Prostate gland (tissue), 2 donors: ENCODE measurements around the gene EIF3D. TPM values are rescaled to one million over a fixed set of nuclear protein-coding genes. Genes with fewer than 3 reads are reported as not detected.

Source experiments
- DNase-seq: peaks from one replicate; pipeline ENCODE4 v3.0.0-alpha.2; 2019; ENCODE audit warnings: low spot score
- H3K27ac ChIP-seq, 2 donors: fragments of 200-600 bp; sonication (generic); 2 replicates each; pipeline ENCODE4 v1.5.1; 2017 to 2019
- H3K27me3 ChIP-seq: fragments of 200-600 bp; sonication (generic); replicated peaks from 2 replicates; pipeline ENCODE4 v1.5.1; 2019; ENCODE audit not compliant: insufficient read depth
- H3K36me3 ChIP-seq, 2 donors: fragments of 200-600 bp; sonication (generic); 1 replicate in 1 of 2; 2 replicates in 1 of 2; pipeline versions ENCODE4 v1.5.1 to v1.8.1; 2017 to 2019
- H3K4me1 ChIP-seq: fragments of 200-600 bp; sonication (generic); replicated peaks from 2 replicates; pipeline ENCODE4 v1.5.1; 2019
- H3K4me3 ChIP-seq, 2 donors: fragments of 200-600 bp; sonication (generic); 2 replicates each; pipeline ENCODE4 v1.5.1; 2017 to 2019
- H3K9me3 ChIP-seq: fragments of 200-600 bp; sonication (generic); 2 replicates; pipeline ENCODE4 v1.5.1; 2017
- POLR2A ChIP-seq: fragments of 450-650 bp; IDR thresholded peaks from one replicate; pipeline ENCODE4 v1.6.1; 2016; ENCODE audit warnings: antibody characterized with exemption, mild to moderate bottlenecking
- POLR2AphosphoS5 ChIP-seq: sonication (generic); formaldehyde crosslinking; IDR thresholded peaks from one replicate; pipeline ENCODE4 v1.6.1; 2017; ENCODE audit warnings: antibody characterized with exemption
- WGBS: methylation state at CpG from one replicate; pipeline ENCODE4 v1.1.5; 2018; 5-methylcytosine and 5-hydroxymethylcytosine counted together
- intact Hi-C: fragments of 100-400 bp; cut with DNase I; formaldehyde crosslinking; loops from one replicate; pipeline ENCODE4 v1.14.2; 2022
- total RNA-seq, 2 donors: library from RNA; depleted of rRNA; stranded (reverse); fragments of >200 nt; gene quantifications; one replicate each; pipeline ENCODE4 v1.1.0, GENCODE V29; 2016
- TF ChIP-seq, protein P1 (sequence below), 4 experiments: fragments of 200-600 bp in 2 of 4; fragments of 450-650 bp in 2 of 4; sonication (generic) in 2 of 4; IDR thresholded peaks; 1 replicate in 3 of 4; 2 replicates in 1 of 4; pipeline ENCODE4 v1.5.1; 2016 to 2019; ENCODE audit warnings: antibody characterized with exemption in 4 of 4, mild to moderate bottlenecking in 2 of 4, moderate library complexity in 2 of 4

Gene EIF3D
- total RNA-seq, 2 donors from 2014 or later, result 241 to 364 TPM

DNA sequence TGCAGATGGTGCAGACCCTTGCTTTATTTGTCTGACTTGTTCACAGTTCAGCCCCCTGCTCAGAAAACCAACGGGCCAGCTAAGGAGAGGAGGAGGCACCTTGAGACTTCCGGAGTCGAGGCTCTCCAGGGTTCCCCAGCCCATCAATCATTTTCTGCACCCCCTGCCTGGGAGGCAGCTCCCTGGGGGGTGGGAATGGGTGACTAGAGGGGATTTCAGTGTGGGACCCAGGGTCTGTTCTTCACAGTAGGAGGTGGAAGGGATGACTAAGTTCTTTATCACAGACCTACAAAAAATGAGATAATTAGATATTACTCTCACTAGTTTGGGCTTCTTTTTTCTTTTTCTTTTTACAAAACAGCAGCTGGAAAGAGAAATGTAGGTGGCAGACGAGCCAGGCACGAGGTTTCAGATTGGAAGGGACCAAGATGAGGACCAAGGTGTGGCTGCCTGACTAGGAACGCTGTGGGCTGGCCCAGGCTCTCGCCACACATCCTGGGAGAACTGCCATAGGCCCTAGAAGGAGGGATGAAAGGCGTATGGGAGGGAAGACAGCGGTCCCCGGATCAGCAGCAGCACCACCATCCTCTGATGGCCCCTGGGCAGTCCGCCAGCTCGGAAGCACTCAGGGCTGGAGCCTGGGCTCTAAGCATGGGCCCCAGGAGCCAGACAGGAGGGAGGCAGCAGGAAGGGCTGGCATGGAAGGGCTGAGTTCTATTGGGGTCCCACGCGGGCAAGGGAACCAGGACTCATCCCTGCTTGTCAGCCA lies 61.7 kb downstream of the EIF3D start:
- 55% methylated on average over 14 of the region's 14 CpGs for WGBS
- no peaks in the 10 kb centered on the region for H3K27me3 ChIP-seq
- no peak overlapping the region for H3K4me3 ChIP-seq
- peak overlapping the region; percentile 82 for H3K27ac ChIP-seq
- DNase-seq, result no peak
- TF ChIP-seq POLR2A (no peak), POLR2AphosphoS5 (no peak)
- TF ChIP-seq, protein P1, sequence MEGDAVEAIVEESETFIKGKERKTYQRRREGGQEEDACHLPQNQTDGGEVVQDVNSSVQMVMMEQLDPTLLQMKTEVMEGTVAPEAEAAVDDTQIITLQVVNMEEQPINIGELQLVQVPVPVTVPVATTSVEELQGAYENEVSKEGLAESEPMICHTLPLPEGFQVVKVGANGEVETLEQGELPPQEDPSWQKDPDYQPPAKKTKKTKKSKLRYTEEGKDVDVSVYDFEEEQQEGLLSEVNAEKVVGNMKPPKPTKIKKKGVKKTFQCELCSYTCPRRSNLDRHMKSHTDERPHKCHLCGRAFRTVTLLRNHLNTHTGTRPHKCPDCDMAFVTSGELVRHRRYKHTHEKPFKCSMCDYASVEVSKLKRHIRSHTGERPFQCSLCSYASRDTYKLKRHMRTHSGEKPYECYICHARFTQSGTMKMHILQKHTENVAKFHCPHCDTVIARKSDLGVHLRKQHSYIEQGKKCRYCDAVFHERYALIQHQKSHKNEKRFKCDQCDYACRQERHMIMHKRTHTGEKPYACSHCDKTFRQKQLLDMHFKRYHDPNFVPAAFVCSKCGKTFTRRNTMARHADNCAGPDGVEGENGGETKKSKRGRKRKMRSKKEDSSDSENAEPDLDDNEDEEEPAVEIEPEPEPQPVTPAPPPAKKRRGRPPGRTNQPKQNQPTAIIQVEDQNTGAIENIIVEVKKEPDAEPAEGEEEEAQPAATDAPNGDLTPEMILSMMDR (IDR thresholded peaks at IDR 0.05), result no peak
- intact Hi-C loops, result loop anchor here (5.0 kb wide), 2 partner anchors 80 to 100 kb away; partner anchors contain the start of gene MYH9
- peaks cover 24% of the 10 kb centered on the region for H3K4me1 ChIP-seq
- H3K36me3 ChIP-seq, result no peaks in the 10 kb centered on the region
- H3K9me3 ChIP-seq, result no peaks in the 10 kb centered on the region

DNA sequence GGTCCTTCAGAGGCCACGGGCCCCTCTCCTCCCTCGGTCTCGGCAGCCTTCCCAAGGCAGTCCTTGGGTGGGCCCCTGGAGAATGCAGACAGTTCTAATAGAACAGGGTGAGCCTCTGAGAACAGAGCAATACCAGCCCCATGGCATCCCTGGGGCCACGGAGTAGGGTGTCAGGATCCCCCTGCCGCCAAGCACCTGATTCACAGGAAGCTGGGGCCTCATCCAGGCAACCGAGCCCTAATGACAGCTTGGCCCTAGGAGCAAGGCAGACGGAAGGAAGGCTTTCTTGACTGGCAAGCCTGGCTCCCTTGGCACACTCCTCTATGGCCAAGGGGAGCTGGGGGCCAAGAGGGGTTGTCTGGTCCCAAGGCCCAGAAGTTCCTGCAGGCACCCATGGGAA lies 62.7 kb downstream of the EIF3D start:
- no peak for DNase-seq
- Histone ChIP-seq H3K36me3 (no peaks in the 10 kb centered on the region), H3K27ac (peak overlapping the region; percentile 82), H3K4me1 (peaks cover 24% of the 10 kb centered on the region), H3K9me3 (no peaks in the 10 kb centered on the region), H3K27me3 (no peaks in the 10 kb centered on the region), H3K4me3 (no peak overlapping the region)
- intact Hi-C loops, result loop anchor here (5.0 kb wide), 2 partner anchors 79 to 99 kb away; partner anchors contain the start of gene MYH9
- WGBS, result 77% methylated on average over 7 of the region's 7 CpGs
- TF ChIP-seq POLR2AphosphoS5 (no peak), POLR2A (no peak)
- TF ChIP-seq, protein P1 (IDR thresholded peaks at IDR 0.05), result no peak

DNA sequence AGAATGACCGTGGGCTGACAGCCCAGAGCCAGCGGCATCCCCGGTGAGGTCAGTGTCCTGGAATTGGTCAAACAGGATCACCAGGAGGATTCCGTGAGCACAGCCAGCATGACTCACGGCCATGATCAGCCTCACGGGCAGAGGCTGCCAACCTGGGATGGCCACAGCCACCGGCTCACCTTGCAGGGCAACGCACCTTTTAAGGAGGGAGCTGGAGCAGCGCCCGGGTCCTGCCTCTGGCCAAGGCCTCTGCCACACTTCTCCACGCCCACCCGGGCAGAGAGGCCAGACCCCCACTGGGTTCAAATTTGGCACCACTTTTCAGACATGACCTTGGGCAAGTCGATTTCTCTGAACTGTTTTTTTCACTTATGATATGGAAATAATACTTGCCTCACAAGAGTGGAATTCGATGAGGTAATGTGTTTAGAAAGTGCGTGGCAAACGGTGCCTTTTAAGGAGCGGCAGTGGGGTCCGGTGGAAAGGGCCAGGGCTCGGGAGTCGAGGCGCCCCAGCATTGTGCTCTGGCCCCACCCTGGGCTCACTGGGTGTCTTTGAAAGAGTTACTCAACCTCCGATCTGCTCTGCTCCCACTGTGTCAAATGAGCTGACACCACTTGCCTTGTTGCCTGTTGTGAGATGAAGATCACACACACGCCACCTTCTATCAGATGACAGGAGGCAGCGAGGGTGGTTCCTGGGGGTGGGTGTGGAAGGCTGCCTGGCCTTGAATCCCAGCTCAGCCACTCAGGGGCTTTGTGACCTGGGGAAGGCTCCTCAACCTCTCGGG lies 63.5 kb downstream of the EIF3D start:
- Histone ChIP-seq H3K36me3 (no peaks in the 10 kb centered on the region), H3K4me3 (no peak overlapping the region), H3K27ac (peak overlapping the region; percentile 82), H3K27me3 (no peaks in the 10 kb centered on the region), H3K4me1 (peaks cover 23% of the 10 kb centered on the region), H3K9me3 (no peaks in the 10 kb centered on the region)
- peak; percentile 89 for DNase-seq
- intact Hi-C loops, result loop anchor here (2.0 to 5.0 kb wide), 3 partner anchors 78 to 137 kb away; partner anchors contain the start of gene MYH9
- 34% methylated on average over 25 of the region's 25 CpGs for WGBS
- peak; percentile 93 for TF ChIP-seq POLR2AphosphoS5
- TF ChIP-seq POLR2A, result peak; percentile 33
- TF ChIP-seq, protein P1 (IDR thresholded peaks at IDR 0.05), result peak in 1 of 4 experiments; percentile 27

DNA sequence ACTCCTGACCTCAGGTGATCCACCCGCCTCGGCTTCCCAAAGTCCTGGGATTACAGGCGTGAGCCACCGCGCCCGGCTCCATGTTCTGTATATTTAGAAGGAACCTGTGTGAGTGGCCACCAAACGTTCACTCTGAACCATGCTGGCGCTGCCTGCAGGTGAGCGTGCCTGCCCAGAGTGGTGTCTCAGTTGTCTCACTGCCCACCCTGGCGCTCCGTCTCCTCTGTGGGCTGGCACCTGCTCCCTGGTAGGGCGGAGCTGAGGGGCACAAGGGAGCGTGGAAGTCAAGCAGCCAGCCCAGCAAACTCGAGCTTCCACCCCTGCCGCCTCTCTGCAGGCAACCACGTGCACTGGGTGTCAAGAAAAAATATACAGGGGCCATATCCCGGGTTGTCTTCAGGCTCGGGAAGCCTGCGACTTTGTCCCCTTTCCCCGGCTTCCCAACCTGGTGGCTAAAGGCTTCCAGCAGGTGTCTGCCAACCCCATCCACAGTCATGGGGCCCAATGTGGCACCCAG lies 64.2 kb downstream of the EIF3D start:
- H3K4me1 ChIP-seq, result peaks cover 17% of the 10 kb centered on the region
- intact Hi-C loops, result loop anchor here (2.0 to 5.0 kb wide), 3 partner anchors 77 to 136 kb away; partner anchors contain the start of gene MYH9

More for the DNA sequence above, 64.2 kb downstream of the EIF3D start:
- H3K27me3 ChIP-seq, result no peaks in the 10 kb centered on the region
- no peak for DNase-seq
- peak overlapping the region; percentile 82 for H3K27ac ChIP-seq
- no peaks in the 10 kb centered on the region for H3K9me3 ChIP-seq
- TF ChIP-seq, protein P1 (IDR thresholded peaks at IDR 0.05), result no peak
- TF ChIP-seq POLR2A (no peak), POLR2AphosphoS5 (no peak)
- H3K4me3 ChIP-seq, result no peak overlapping the region
- 54% methylated on average over 20 of the region's 20 CpGs for WGBS
- H3K36me3 ChIP-seq, result no peaks in the 10 kb centered on the region
